K562 (cell line): ENCODE results near the gene ZMYND8.

ENCODE experiments used
- ARID2 ChIP-seq: fragments of 450-650 bp; IDR thresholded peaks from 2 replicates; pipeline ENCODE4 v1.6.1; 2017; ENCODE audit warnings: antibody characterized with exemption, mild to moderate bottlenecking
- CAMTA2 ChIP-seq: fragments of 250-450 bp; sonication (Bioruptor Pico); conservative IDR thresholded peaks from 2 replicates; pipeline ENCODE4 v1.5.1; 2022
- EZH2 ChIP-seq: IDR thresholded peaks from 2 replicates; pipeline ENCODE4 v1.6.1; 2012; ENCODE audit warnings: low read depth, mild to moderate bottlenecking, inconsistent platforms, low read length, borderline replicate concordance
- FOXM1 ChIP-seq, 2 experiments: fragments of 450-650 bp in 1 of 2; sonication (generic) in 1 of 2; formaldehyde crosslinking in 1 of 2; IDR thresholded peaks; 2 replicates each; pipeline versions ENCODE4 v1.6.1 to v1.9.0; 2017 to 2022; ENCODE audit warnings: low read depth in 2 of 2, mild to moderate bottlenecking in 2 of 2, missing genetic modification reagents in 1 of 2, moderate library complexity in 1 of 2
- JUN ChIP-seq, 2 experiments: sonication (generic) in 1 of 2; formaldehyde crosslinking in 1 of 2; IDR thresholded peaks; 2 replicates each; pipeline versions ENCODE4 v1.6.1 to v1.8.0; 2012 to 2022; ENCODE audit warnings: borderline replicate concordance in 2 of 2, mild to moderate bottlenecking in 2 of 2, improper control_type of control experiment in 1 of 2, low read depth in 1 of 2, low read length in 1 of 2, missing genetic modification reagents in 1 of 2
- JUND ChIP-seq, 2 experiments: IDR thresholded peaks; 2 replicates in 1 of 2; 3 replicates in 1 of 2; pipeline ENCODE4 v1.6.1; 2011; ENCODE audit warnings: borderline replicate concordance in 2 of 2, low read depth in 2 of 2, low read length in 2 of 2, improper control_type of control experiment in 1 of 2, missing biosample characterization in 1 of 2, missing genetic modification characterization in 1 of 2, missing genetic modification reagents in 1 of 2
- MTA1 ChIP-seq: fragments of 450-650 bp; IDR thresholded peaks from 2 replicates; pipeline ENCODE4 v1.6.1; 2017; ENCODE audit warnings: borderline replicate concordance
- NCOA1 ChIP-seq: fragments of 450-650 bp; IDR thresholded peaks from 2 replicates; pipeline ENCODE4 v1.6.1; 2016; ENCODE audit warnings: low read depth
- POLR2G ChIP-seq: fragments of 200-400 bp; formaldehyde crosslinking; IDR thresholded peaks from 2 replicates; pipeline ENCODE4 v1.6.1; 2017; ENCODE audit warnings: low read depth, mild to moderate bottlenecking, antibody characterized with exemption, low read length, moderate library complexity
- YY1 ChIP-seq, 3 experiments: IDR thresholded peaks; 2 replicates each; pipeline ENCODE4 v1.6.1; 2011; ENCODE audit warnings: low read length in 2 of 3, mild to moderate bottlenecking in 2 of 3, moderate library complexity in 2 of 3, borderline replicate concordance in 1 of 3, control low read depth in 1 of 3, low read depth in 1 of 3; ENCODE audit not compliant: insufficient read depth in 3 of 3, insufficient replicate concordance in 2 of 3, control insufficient read depth in 1 of 3, insufficient read length in 1 of 3; ENCODE audit errors: extremely low read depth in 1 of 3
- ZFX ChIP-seq: sonication (generic); formaldehyde crosslinking; IDR thresholded peaks from 2 replicates; pipeline ENCODE4 v1.8.0; 2022; ENCODE audit warnings: mild to moderate bottlenecking, missing genetic modification reagents, moderate library complexity

GRCh38 chr20:47278907-47279348 lies 77.6 kb downstream of the ZMYND8 start:
- no peak; the same call in 1 of the 2 replicates for TF ChIP-seq POLR2G
- no peak for TF ChIP-seq CAMTA2 (CRISPR knock-in tag)
- no peak for TF ChIP-seq ARID2
- TF ChIP-seq FOXM1 (IDR thresholded peaks at IDR 0.05; ENCODE audit: low read depth): no peak
- TF ChIP-seq FOXM1 (CRISPR knock-in tag; IDR thresholded peaks at IDR 0.05; ENCODE audit: low read depth): no peak
- no peak for TF ChIP-seq YY1 (IDR thresholded peaks at IDR 0.05; ENCODE audit: borderline replicate concordance in 1 of 3, control insufficient read depth in 1 of 3, extremely low read depth in 1 of 3, insufficient read depth in 3 of 3, insufficient read length in 1 of 3, insufficient replicate concordance in 2 of 3, low read depth in 1 of 3, low read length in 2 of 3)
- no peak for TF ChIP-seq JUN (IDR thresholded peaks at IDR 0.05; ENCODE audit: borderline replicate concordance, low read depth, low read length)
- TF ChIP-seq JUN (CRISPR knock-in tag; IDR thresholded peaks at IDR 0.05; ENCODE audit: borderline replicate concordance): no peak
- no peak for TF ChIP-seq NCOA1
- TF ChIP-seq ZFX: no peak
- no peak for TF ChIP-seq EZH2
- peak; percentile 31; the same call in 1 of the 2 replicates for TF ChIP-seq JUND (IDR thresholded peaks at IDR 0.05; ENCODE audit: borderline replicate concordance, low read depth, low read length)
- TF ChIP-seq JUND (tag; IDR thresholded peaks at IDR 0.05; ENCODE audit: borderline replicate concordance, low read depth, low read length): no peak
- no peak for TF ChIP-seq MTA1
